AG09309 (cell line): ENCODE data around the gene FGF1.
A peak's percentile ranks its signal among the peaks of the same experiment; 100 is the strongest.

ENCODE experiments used
- DNase-seq: peaks from one replicate; pipeline ENCODE4 v3.0.0-alpha.2; 2010; ENCODE audit warnings: low read depth
- H3K4me3 ChIP-seq: 2 replicates; pipeline ENCODE4 v1.5.1; 2011; ENCODE audit warnings: mild to moderate bottlenecking, low read depth, low read length, moderate library complexity; ENCODE audit not compliant: control insufficient read depth
- CTCF ChIP-seq: IDR thresholded peaks from 2 replicates; pipeline ENCODE4 v1.5.1; 2011; ENCODE audit warnings: mild to moderate bottlenecking, low read depth, low read length, inconsistent platforms; ENCODE audit not compliant: insufficient read depth, control insufficient read depth; ENCODE audit errors: missing control alignments

Gene FGF1

GRCh38 chr5:142552107-142552506 is 133.8 kb downstream of the FGF1 start:
- H3K4me3 ChIP-seq: no peak overlapping the region; the same call in 1 of the 2 replicates
- DNase-seq: no peak
- TF ChIP-seq CTCF: no peak

GRCh38 chr5:142551338-142552067 is 134.4 kb downstream of the FGF1 start:
- no peak for DNase-seq
- no peak for TF ChIP-seq CTCF
- H3K4me3 ChIP-seq: peak overlapping the region; percentile 38

GRCh38 chr5:142550471-142550870 is 135.4 kb downstream of the FGF1 start:
- TF ChIP-seq CTCF: no peak
- DNase-seq: no peak
- no peak overlapping the region for H3K4me3 ChIP-seq

GRCh38 chr5:142549834-142550233 is 136.1 kb downstream of the FGF1 start:
- DNase-seq: no peak
- H3K4me3 ChIP-seq: no peak overlapping the region
- no peak for TF ChIP-seq CTCF

- no peak overlapping the region for H3K4me3 ChIP-seq
- DNase-seq: peak; percentile 92
- TF ChIP-seq CTCF: peak; percentile 86
These were observed 137.1 kb downstream of the FGF1 start for GRCh38 chr5:142548739-142549275.

- DNase-seq: no peak
- no peak overlapping the region for H3K4me3 ChIP-seq
- TF ChIP-seq CTCF: no peak
These were observed 138.2 kb downstream of the FGF1 start for GRCh38 chr5:142547445-142548380.
